GM21717 (cell line): Measurements from ENCODE around the gene PI4K2A.
A peak's percentile ranks its signal among the peaks of the same experiment; 100 is the strongest.
"Not testable (repeated sequence)": the region's sequence is repeated elsewhere in the genome, so short reads cannot be mapped to it uniquely, and the experiment has no call there.

Experiments
- ATAC-seq: cut with Tn5 transposase; IDR thresholded peaks from one replicate; pipeline ENCODE4 v1.9.1; 2021; ENCODE audit warnings: mild to moderate bottlenecking, moderate library complexity; ENCODE audit not compliant: unreplicated experiment

The PI4K2A gene

DNA sequence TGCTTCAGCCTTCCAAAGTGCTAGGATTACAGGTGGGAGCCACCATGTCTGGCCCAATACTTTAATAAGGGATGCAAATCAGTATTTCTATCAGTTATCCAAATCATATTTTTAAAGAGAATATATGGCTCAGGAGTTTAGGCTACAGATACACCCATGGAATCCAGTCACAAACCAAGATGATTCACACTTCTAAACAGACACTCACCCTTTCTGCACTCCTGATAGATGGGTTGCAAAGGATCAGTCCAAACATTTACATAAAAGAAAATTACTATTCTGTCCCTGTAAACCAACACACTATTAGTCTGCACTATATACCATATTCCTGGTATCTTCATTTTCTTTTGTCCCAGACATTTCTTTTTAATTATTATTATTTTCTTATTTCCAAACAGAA lies 9.4 kb upstream of the PI4K2A start:
- ATAC-seq = no peak

DNA sequence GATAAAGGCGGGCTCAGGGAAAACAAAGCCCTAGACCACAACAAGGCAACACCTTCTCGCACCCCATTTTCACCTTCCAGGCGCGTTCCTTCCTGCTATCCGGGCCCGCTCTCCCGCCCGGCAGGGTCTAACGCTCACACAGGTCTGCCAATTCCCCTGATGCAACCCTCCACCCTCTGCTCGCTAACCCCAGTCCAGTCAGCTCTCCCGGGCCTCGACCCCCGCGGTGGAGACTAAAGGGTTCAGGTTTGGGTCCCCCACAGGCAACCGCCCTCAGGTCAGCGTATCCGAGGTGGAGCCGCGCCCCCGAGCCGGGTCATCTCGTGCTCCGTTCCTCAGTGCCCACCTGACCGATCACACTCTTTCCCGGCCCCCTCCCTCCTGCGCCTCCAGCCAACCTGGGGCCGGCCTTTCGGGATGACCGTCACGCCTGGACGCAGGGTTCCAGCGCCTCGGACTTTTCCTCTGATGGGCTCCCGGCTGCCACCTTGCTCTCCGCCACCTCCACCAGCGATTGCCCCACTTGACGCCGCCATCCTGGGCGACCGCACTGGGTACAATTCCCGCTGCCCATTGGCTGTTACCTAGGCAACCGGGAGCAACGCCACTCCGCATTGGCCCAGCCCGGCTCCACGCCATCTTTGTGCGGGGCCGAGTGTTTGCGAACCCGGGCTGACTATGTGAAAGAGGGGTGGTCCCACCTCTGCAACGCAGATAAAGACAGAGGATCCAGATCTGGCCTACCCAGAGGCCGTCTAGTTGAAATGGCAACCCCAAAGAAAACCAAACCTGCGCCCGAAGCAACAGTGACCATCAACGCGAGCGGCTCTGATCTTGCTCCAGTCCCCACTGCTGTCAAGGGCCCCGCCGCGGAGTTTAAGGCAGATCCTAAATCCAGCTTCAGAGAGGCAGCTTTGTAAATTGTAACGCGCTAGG lies 7.3 kb upstream of the PI4K2A start, which contains the start of gene MORN4:
MORN4 (minus strand) TSS at position 552 of the 936 bp plus-strand sequence. CDS start 13,847 bp downstream, outside the sequence.
- ATAC-seq = peak; percentile 96

DNA sequence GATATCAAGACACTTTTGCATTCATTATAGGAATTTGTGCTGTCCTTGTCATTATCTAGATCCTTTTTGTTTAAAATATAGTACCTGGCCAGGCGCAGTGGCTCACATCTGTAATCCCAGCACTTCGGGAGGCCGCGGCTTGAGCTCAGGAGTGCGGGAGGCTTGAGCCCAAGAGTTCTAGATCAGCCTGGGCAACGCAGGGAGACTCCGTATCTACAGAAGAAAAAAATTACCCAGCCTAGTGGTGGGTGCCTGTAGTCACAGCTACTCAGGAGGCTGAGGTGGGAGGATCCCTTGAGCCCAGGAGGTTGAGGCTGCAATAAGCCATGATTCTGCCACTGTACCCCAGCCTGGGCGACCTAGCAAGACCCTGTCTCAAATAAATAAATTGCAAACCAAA lies 6.5 kb upstream of the PI4K2A start:
- no peak for ATAC-seq

DNA sequence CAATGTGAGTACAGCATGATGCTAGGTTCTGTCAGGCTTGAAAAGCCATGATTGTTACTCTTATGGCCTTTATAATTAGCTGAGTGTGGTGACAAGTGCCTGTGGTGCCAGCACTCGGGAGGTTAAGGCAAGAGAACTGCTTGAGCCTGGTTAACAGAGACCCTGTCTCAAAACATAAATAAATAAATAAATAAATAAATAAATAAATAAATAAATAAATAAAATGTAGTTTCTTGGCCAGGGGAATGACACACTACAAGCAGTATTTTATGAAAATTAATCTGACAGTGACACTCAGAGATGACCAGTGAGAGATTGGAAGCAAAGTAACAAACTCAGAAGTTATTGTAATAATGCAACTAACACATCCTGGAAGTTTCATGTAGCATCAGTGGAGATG lies 4.9 kb upstream of the PI4K2A start:
- ATAC-seq = no peak

DNA sequence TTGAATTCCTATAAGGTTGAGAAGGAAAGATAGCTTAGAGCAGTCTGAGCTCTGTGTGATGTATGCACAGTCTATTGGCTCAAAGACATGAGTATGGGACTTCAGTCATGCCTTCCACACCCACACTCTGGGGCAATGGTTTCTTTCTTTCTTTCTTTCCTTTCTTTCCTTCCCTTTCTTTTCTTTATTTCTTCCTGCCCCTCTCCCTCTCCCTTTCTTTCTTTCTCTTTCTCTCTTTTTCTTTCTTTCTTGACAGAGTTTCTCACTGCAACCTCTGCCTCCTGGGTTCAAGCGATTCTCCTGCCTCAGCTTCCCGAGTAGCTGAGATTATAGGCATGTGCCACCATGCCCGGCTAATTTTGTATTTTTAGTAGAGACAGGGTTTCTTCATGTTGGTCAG lies 1.4 kb upstream of the PI4K2A start:
- not testable (repeated sequence) for ATAC-seq

DNA sequence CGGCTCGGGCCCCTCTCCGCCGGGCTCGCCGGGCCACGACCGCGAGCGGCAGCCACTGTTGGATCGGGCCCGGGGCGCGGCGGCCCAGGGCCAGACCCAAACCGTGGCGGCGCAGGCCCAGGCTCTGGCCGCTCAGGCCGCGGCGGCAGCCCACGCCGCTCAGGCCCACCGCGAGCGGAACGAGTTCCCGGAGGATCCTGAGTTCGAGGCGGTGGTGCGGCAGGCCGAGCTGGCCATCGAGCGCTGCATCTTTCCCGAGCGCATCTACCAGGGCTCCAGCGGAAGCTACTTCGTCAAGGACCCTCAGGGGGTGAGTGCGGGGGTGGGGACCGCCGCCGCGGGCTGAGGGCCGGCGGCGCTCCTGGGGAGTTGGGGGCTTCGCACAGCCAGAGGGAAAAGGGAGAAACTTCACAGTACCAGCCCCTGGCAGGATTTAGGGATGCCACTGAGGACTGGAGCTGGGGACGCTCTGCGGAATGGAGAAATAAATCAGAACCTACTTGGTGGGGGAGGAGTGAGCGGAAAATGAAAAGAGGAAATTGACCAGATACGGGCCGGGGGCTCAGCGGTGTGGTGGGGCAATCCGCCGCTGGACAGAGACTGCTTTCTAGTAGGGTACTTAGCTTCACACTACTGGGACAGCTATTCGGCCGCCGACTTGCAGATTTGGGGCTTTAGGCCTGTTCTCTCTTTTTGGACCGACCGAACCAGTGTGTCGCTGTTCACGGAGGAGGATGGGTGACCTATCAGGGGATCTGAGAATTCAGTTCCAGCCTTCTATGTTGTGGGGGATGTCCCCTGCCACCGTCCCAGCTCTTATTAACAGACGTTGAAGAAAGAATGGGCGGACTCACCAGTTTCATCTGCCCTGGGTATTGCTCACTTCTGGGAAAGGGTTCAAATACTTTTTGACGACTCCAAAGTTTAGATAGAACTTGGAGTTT lies 669 bp downstream of the PI4K2A start:
- peak; percentile 34 for ATAC-seq

DNA sequence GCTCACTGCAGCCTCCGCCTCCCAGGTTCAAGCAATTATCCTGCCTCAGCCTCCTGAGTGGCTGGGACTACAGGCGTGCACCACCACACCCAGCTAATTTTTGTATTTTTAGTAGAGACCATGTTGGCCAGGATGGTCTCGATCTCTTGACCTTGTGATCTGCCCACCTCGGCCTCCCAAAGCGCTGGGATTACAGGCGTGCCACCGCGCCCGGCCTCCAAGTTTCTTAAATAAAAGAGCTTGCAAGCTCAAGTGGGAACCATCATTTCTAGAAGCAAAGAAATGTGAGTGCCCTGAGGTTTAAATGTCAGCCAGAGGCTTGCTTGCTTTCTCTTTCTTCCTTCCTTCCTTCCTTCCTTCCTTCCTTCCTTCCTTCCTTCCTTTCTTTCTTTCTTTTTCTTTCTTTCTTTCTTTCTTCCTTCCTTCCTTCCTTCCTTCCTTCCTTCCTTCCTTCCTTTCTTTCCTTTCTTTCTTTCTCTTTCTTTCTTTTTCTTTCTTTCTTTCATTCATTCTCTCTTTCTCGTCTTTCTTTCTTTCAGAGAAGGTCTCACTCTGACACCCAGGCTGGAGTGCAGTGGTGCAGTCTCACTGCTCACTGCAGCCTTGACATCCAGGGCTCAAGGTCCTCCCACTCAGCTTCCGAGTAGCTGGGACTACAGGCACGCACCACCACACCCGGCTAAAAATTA lies 2.1 kb downstream of the PI4K2A start:
- ATAC-seq = not testable (repeated sequence)

DNA sequence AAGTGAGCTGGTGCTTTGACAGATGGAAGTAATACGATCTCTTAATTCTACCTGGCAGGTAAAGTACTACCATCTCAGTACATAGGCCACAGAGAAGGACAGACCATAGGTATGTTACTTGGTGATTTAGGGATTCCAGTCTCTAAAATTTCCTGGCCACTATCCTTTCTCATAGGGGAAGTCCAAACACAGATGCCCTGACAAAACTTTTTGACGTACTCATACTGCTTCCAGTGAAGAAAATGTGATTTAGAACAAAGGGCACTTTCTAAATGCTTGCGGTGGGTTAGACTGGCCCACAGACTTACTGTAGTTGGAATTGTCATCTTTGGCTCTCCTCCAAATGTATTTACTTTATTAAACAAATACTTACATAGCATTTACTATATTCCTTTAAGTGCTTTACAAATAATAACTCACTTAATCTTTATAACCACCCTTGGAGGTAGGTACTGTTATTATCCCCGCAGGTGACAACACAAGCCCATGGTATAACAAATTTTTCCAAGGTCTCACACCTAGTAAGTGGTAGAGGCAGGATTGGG lies 3.0 kb downstream of the PI4K2A start:
- ATAC-seq = no peak

DNA sequence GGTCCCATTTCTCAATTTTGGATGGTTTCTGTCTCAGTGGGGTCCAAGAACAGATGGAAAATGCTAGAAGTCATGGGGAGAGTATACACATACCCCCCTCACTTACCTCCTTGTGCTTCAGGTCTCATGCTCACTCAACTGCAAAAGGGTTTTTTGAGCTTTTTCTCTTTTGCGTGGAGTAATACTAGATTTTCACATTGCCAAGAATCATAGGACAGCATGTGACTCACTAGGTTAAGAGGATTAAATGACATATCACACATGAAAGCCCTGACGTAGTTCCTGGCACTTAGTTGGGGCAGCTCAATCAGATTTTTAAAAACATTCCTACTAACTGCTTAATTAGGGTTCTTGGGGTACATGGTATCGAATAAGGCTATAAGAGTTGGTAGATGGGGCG lies 4.5 kb downstream of the PI4K2A start:
- no peak for ATAC-seq

DNA sequence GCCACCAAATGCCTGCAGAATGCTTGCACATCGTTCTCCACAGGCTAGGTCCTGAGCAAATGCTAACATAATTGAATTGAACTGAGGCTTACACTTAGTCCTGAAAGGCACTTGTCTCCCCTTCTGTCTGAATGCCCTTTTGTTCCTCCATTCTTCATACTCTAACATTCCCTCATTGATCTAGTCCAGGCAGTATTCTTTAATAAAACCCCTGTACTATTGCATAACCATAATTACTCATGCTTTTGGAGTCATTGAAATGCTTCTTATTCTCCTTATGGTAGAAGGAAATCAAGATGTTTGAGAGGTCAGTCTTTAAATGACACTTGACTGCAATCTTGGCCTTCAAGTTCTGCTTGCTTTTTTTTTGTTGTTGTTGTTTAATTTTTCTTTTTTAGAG lies 7.1 kb downstream of the PI4K2A start:
- ATAC-seq = no peak

DNA sequence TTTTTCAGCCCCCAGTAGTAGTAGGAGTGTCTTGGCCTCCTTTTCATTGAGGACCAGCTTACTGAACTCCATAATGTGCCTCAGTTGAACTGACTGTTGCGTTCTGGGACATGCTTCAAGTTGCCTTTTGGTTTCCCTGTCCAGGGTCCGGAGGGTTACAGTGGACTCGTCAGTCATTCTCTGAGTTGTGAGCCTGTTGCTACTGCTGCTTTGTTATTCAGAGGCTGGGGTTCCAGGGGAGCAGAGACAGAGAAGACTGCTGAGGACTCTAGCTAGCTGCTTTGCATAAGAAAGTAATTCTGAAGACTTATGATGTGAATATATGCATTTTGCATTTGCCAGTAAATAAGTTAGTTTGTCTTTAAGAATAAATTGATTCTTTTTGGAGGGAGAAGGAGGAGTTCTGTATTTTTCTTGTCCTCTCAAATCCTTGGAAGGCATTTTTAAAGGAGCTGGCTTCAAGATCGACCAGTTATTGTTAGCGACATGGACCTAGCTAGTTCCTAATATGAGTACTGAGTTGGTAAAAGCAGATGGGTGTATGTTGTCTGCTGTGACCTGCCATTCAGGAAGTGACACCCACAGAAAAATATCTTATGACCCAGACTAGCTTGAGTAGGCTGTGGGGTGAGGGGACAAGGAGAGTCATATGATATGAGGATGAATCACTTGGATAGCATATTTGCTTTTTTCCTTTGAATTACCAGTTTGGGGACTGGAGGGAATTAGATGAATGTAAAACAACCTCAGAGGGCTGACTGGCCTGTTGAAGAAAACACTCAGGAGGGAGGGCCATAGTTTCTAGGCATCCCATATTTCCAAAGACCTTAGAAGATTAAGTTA lies 8.3 kb downstream of the PI4K2A start:
- ATAC-seq = peak; percentile 57

DNA sequence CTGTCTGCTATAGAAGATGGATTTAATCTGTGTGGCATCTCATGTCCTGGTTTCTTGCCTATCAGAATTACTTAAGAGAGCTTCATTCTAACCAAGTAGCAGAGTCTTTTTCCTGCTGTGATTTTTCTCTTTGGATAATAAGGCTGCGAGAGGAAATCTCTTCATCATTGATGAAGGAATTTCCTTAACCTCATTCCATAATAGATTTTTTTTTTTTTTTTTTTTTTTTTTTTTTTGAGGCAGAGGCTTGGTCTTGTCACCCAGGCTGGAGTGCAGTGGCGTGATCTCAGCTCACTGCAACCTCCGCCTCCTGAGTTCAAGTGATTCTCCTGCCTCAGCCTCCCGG lies 8.9 kb downstream of the PI4K2A start:
- not testable (repeated sequence) for ATAC-seq

DNA sequence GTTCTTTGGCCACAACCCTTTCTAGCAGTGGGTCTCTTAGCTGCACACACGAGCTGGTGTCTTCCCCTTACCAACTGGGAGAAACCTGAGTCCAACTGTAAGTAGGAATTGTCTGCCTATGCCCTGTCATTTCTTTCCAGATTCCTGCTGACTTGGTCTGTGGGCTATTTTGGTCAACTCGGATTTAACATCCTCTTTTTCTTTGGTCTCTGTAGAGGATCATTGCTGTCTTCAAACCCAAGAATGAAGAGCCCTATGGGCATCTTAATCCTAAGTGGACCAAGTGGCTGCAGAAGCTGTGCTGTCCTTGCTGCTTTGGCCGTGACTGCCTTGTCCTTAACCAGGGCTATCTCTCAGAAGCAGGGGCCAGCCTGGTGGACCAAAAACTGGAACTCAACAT lies 10.3 kb downstream of the PI4K2A start:
- no peak for ATAC-seq

DNA sequence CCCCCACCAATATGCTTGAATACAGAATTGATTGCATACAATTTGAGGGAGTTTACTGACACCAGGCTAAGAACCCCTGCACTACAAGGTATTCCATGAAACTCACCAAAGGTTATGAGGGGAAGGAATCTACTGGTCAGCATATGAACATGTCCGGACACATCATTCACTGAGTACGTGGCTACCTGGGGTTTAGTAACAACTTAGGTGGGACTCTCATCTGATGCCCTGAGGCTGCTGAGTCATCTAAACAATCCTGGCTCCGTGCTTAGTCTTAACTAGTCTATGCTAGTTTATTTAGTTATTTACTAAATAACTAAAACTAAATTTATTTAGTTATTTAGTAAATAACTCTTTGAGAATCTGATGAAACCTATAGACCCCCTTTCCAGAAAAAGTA lies 11.3 kb downstream of the PI4K2A start:
- ATAC-seq = no peak

DNA sequence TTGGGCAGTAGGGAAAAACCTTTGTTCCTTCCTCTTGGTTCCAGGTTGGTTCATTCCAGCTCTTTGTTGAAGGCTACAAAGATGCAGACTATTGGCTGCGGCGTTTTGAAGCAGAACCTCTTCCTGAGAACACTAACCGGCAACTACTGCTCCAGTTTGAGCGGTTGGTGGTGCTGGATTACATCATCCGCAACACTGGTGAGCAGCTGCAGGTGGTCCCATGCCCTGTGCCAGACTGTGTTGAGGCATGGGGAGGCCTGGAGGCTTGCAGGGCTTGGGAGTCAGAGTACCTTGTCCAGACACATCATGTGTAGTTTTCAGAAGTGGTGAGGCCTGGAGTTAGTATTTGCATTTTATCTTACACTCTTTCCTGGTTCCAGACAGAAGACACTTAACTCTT lies 16.3 kb downstream of the PI4K2A start:
- no peak for ATAC-seq

DNA sequence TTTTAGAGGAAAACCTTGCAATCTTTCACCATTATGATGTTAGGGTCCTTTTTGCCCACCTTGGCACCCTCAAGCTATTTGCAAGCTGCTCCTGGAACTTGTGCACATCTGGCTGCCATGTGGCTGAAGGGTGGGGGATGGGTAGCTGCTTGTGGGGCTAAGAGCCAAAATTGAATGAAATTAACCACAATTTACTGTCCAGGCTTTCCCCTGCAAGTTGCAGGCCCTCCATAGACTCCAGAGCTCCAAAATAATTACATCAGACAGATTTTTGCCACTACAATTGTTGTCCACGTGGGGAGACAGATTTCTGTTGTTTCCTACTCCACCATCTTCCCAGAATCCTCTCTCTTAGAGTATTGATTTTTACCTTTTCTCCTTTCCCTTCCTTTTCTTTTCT lies 19.1 kb downstream of the PI4K2A start:
- ATAC-seq = no peak

DNA sequence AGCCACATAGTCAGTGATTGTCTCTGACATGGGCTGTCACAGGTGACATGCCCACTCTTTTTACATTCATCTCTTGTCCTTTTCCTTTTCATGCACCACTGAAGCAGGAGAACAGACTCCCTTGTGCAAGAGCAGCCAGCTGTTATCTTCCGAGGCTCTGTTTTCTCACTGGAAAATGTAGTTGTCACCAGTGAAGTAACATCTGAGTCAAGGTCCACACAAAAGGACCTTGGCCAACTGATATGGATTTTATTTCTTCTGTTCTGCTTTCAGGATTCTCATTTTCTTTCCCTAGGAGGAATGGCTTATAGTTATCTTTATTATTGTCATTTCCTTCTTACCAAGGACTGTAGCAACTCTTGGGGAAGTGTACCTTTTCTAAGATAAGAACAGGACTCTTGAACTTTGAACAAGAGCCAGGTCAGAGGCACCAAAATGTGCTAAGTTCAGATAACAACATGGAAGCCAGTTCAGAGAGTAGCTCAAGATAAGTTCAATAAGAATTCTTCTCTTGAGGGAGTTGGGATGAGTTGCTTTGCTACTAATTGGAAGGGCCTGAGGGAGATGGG lies 23.9 kb downstream of the PI4K2A start:
- no peak for ATAC-seq

DNA sequence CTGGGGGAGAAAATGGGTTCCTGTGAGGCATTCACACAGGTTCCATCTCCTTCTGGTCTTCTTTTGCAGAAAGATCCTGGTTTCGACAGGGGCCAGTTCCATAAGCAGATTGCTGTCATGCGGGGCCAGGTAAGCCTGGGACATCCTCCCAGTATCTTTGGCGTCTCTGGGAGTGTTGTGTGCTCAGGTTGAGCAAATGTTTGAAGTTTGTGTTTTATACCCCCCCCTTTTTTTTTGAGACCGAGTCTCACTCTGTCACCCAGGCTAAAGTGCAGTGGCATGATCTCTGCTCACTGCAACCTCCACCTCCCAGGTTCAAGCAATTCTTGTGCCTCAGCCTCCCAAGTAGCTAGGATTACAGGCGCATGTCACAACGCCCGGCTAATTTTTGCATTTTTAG lies 26.5 kb downstream of the PI4K2A start:
- ATAC-seq = no peak

DNA sequence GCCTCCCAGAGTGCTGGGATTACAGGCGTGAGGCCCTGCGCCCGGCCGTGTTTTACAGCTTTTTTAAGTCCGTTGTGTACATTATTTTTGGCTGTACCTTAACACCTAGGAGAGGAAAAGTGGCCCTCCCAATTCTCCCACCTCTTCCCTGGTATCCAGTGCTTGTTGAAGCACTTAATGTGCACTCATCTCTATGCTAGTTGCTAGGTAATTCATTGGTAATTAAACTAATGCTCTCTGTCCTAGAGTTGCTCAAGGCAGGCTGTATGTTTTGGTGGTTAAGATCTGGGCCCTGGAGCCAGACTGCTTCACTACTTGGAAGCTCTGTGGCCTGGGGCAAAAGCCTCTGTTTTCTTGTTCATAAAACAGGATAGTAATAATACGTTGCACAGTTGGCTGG lies 27.0 kb downstream of the PI4K2A start:
- ATAC-seq = no peak

DNA sequence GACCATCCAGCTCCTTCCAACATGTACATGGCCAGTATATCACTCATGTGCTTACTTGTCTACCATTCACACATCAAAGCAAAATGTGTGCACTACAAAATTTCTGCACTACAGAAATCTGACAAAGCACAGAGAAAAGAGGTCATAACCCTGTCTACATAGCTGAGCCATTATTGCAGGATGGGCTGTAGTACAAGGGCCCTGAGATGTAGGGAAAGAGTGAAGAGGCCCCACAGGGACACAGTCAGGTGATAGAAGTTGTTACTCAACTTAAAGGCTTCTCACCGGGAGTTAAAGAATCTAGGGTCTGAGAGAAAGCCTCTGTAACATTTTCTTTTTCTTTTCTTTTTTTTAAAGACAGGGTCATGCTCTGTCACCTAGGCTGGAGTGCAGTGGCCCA lies 29.1 kb downstream of the PI4K2A start:
- no peak for ATAC-seq
